Measurements from ENCODE around the gene CEP135.

Gene CEP135

GRCh38 chr4:56051029-56051709 is 102.4 kb downstream of the CEP135 start:
- no peaks in the 10 kb centered on the region for H3K9me3 ChIP-seq (ENCODE audit: control insufficient read depth in 2 of 2, low read length in 2 of 2)

GRCh38 chr4:56051710-56052075 is 102.9 kb downstream of the CEP135 start:
- H3K4me3 ChIP-seq (ENCODE audit: low read length in 2 of 2): no peak overlapping the region
- peaks cover 4% of the 10 kb centered on the region for H3K4me1 ChIP-seq (ENCODE audit: control insufficient read depth, insufficient read depth, low read length)

More at GRCh38 chr4:56051029-56051709, 102.4 kb downstream of the CEP135 start:
- Histone ChIP-seq H3K4me3 (ENCODE audit: low read length in 2 of 2) (no peak overlapping the region), H3K27ac (ENCODE audit: low read length) (no peak overlapping the region), H3K36me3 (ENCODE audit: control insufficient read depth in 2 of 2, insufficient read depth in 2 of 2, low read length in 2 of 2) (no peaks in the 10 kb centered on the region), H3K27me3 (ENCODE audit: control insufficient read depth in 1 of 2, insufficient read depth in 2 of 2, low read length in 2 of 2) (peaks cover 9 to 27% of the 10 kb centered on the region in 2 donors), H3K9ac (ENCODE audit: low read length in 2 of 2) (no peak overlapping the region), H3K4me1 (ENCODE audit: control insufficient read depth, insufficient read depth, low read length) (peaks cover 4% of the 10 kb centered on the region)

DNA sequence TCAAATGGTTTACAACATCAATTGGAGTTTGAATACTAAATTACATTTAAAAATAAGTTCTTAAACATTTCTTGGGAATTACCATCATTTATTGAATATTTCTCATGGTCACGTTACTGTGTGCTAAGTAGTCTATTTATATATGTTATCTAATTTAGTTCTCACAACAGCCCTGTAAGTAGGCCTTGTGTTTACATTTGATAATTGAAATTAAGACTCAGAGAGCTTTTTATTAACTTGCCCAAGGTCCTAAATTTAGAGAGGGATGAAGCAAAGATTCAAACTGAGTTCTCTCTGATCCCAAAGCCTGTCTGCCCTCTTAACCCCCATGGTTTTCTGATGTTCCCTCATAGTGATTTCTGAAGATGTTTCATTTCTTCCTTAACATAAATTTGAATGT is 103.7 kb downstream of the CEP135 start:
- peaks cover 4% of the 10 kb centered on the region for H3K4me1 ChIP-seq (ENCODE audit: control insufficient read depth, insufficient read depth, low read length)
- no peaks in the 10 kb centered on the region for H3K36me3 ChIP-seq (ENCODE audit: control insufficient read depth in 2 of 2, insufficient read depth in 2 of 2, low read length in 2 of 2)
- H3K27me3 ChIP-seq (ENCODE audit: control insufficient read depth in 1 of 2, insufficient read depth in 2 of 2, low read length in 2 of 2): peaks cover 9 to 27% of the 10 kb centered on the region in 2 donors
- no peak overlapping the region for H3K9ac ChIP-seq (ENCODE audit: low read length in 2 of 2)
- no peak overlapping the region for H3K27ac ChIP-seq (ENCODE audit: low read length)
- no peaks in the 10 kb centered on the region for H3K9me3 ChIP-seq (ENCODE audit: control insufficient read depth in 2 of 2, low read length in 2 of 2)
- H3K4me3 ChIP-seq (ENCODE audit: low read length in 2 of 2): no peak overlapping the region

More at GRCh38 chr4:56051710-56052075, 102.9 kb downstream of the CEP135 start:
- Histone ChIP-seq H3K9ac (ENCODE audit: low read length in 2 of 2) (no peak overlapping the region), H3K9me3 (ENCODE audit: control insufficient read depth in 2 of 2, low read length in 2 of 2) (no peaks in the 10 kb centered on the region), H3K27ac (ENCODE audit: low read length) (no peak overlapping the region), H3K36me3 (ENCODE audit: control insufficient read depth in 2 of 2, insufficient read depth in 2 of 2, low read length in 2 of 2) (no peaks in the 10 kb centered on the region), H3K27me3 (ENCODE audit: control insufficient read depth in 1 of 2, insufficient read depth in 2 of 2, low read length in 2 of 2) (peaks cover 9 to 27% of the 10 kb centered on the region in 2 donors)

DNA sequence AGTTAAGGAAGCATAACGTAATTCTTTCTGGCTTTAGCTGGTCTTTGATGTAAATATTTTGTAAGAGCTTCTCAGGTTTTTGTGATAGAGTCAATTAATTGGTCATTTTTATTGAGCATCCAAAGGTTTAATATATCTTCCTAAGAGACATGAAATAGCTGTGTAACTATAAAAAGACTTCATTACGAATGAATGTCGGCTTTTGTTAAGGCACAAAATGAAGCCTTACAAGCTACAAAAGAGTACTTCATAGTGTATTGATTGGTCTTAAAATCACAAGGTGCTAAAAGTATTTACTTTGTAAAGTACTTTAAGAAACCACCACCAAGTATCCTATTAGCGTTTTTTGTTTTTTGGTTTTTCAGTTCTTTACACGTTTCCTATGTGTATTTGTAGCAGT is 104.2 kb downstream of the CEP135 start:
- H3K27ac ChIP-seq (ENCODE audit: low read length): no peak overlapping the region
- no peak overlapping the region for H3K4me3 ChIP-seq (ENCODE audit: low read length in 2 of 2)
- no peaks in the 10 kb centered on the region for H3K36me3 ChIP-seq (ENCODE audit: control insufficient read depth in 2 of 2, insufficient read depth in 2 of 2, low read length in 2 of 2)
- H3K9ac ChIP-seq (ENCODE audit: low read length in 2 of 2): no peak overlapping the region
- peaks cover 4% of the 10 kb centered on the region for H3K4me1 ChIP-seq (ENCODE audit: control insufficient read depth, insufficient read depth, low read length)
- no peaks in the 10 kb centered on the region for H3K9me3 ChIP-seq (ENCODE audit: control insufficient read depth in 2 of 2, low read length in 2 of 2)
- H3K27me3 ChIP-seq (ENCODE audit: control insufficient read depth in 1 of 2, insufficient read depth in 2 of 2, low read length in 2 of 2): peaks cover 9 to 27% of the 10 kb centered on the region in 2 donors

- no peaks in the 10 kb centered on the region for H3K36me3 ChIP-seq (ENCODE audit: control insufficient read depth in 2 of 2, insufficient read depth in 2 of 2, low read length in 2 of 2)
- peaks cover 5 to 14% of the 10 kb centered on the region in 2 donors for H3K27me3 ChIP-seq (ENCODE audit: control insufficient read depth in 1 of 2, insufficient read depth in 2 of 2, low read length in 2 of 2)
- H3K27ac ChIP-seq (ENCODE audit: low read length): no peak overlapping the region
- no peak overlapping the region for H3K4me3 ChIP-seq (ENCODE audit: low read length in 2 of 2)
- no peak overlapping the region for H3K9ac ChIP-seq (ENCODE audit: low read length in 2 of 2)
- H3K4me1 ChIP-seq (ENCODE audit: control insufficient read depth, insufficient read depth, low read length): no peaks in the 10 kb centered on the region
- H3K9me3 ChIP-seq (ENCODE audit: control insufficient read depth in 2 of 2, low read length in 2 of 2): no peaks in the 10 kb centered on the region
Observed at GRCh38 chr4:56055027-56055977, 106.6 kb downstream of the CEP135 start.

DNA sequence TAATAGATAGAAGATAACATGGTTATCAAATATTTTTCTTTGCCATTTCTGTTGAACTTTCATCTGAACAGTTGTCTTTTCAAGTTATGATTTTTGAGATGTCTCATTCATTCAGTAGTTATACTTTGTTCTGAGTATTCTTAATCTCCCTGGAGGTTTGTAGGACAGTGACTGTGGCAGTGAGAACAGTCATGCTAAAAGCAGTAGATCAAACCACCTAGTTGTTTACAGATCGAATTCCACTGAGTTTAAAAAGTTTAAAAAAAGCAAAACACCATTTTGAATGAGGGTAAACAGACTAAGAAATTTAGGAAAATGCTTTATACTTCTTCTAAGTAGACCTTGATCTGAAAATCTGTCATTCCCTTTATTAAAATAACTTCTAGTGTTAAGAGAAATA is 107.2 kb downstream of the CEP135 start:
- Histone ChIP-seq H3K9ac (ENCODE audit: low read length in 2 of 2) (no peak overlapping the region), H3K4me3 (ENCODE audit: low read length in 2 of 2) (no peak overlapping the region), H3K27me3 (ENCODE audit: control insufficient read depth in 1 of 2, insufficient read depth in 2 of 2, low read length in 2 of 2) (peaks cover 8 to 12% of the 10 kb centered on the region in 2 donors), H3K27ac (ENCODE audit: low read length) (no peak overlapping the region), H3K9me3 (ENCODE audit: control insufficient read depth in 2 of 2, low read length in 2 of 2) (no peaks in the 10 kb centered on the region), H3K36me3 (ENCODE audit: control insufficient read depth in 2 of 2, insufficient read depth in 2 of 2, low read length in 2 of 2) (no peaks in the 10 kb centered on the region), H3K4me1 (ENCODE audit: control insufficient read depth, insufficient read depth, low read length) (no peaks in the 10 kb centered on the region)

GRCh38 chr4:56058555-56058954 is 109.8 kb downstream of the CEP135 start:
- Histone ChIP-seq H3K9ac (ENCODE audit: low read length in 2 of 2) (no peak overlapping the region), H3K27me3 (ENCODE audit: control insufficient read depth in 1 of 2, insufficient read depth in 2 of 2, low read length in 2 of 2) (peaks cover 0 to 3% of the 10 kb centered on the region in 2 donors), H3K4me1 (ENCODE audit: control insufficient read depth, insufficient read depth, low read length) (no peaks in the 10 kb centered on the region), H3K27ac (ENCODE audit: low read length) (no peak overlapping the region), H3K36me3 (ENCODE audit: control insufficient read depth in 2 of 2, insufficient read depth in 2 of 2, low read length in 2 of 2) (no peaks in the 10 kb centered on the region), H3K9me3 (ENCODE audit: control insufficient read depth in 2 of 2, low read length in 2 of 2) (no peaks in the 10 kb centered on the region), H3K4me3 (ENCODE audit: low read length in 2 of 2) (no peak overlapping the region)

GRCh38 chr4:56060036-56060435 is 111.3 kb downstream of the CEP135 start:
- Histone ChIP-seq H3K4me1 (ENCODE audit: control insufficient read depth, insufficient read depth, low read length) (no peaks in the 10 kb centered on the region), H3K27me3 (ENCODE audit: control insufficient read depth in 1 of 2, insufficient read depth in 2 of 2, low read length in 2 of 2) (peaks cover 0 to 3% of the 10 kb centered on the region in 2 donors), H3K9ac (ENCODE audit: low read length in 2 of 2) (no peak overlapping the region), H3K4me3 (ENCODE audit: low read length in 2 of 2) (no peak overlapping the region), H3K9me3 (ENCODE audit: control insufficient read depth in 2 of 2, low read length in 2 of 2) (no peaks in the 10 kb centered on the region), H3K36me3 (ENCODE audit: control insufficient read depth in 2 of 2, insufficient read depth in 2 of 2, low read length in 2 of 2) (no peaks in the 10 kb centered on the region), H3K27ac (ENCODE audit: low read length) (no peak overlapping the region)

DNA sequence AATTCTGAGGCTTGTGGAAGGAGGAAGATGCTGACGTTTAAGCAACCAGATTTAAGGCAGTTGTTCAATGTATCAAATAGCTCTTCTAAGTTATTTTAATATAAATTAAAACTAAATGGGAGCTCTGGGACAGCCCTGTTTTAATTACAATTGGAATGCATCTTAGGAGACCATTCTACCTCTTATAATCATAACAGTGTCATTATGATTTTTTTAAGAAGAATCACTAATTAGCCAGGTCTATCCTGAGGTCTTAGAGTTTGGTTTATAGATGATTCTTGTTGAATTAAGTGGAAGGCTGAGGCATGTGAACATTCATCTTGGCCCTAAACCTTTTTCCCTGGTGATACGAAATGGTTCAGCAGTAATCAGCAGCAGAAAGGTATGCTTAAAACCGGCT is 113.4 kb downstream of the CEP135 start:
- Histone ChIP-seq H3K27me3 (ENCODE audit: control insufficient read depth in 1 of 2, insufficient read depth in 2 of 2, low read length in 2 of 2) (peaks cover 0 to 3% of the 10 kb centered on the region in 2 donors), H3K27ac (ENCODE audit: low read length) (no peak overlapping the region), H3K4me1 (ENCODE audit: control insufficient read depth, insufficient read depth, low read length) (no peaks in the 10 kb centered on the region), H3K4me3 (ENCODE audit: low read length in 2 of 2) (no peak overlapping the region), H3K9ac (ENCODE audit: low read length in 2 of 2) (no peak overlapping the region), H3K36me3 (ENCODE audit: control insufficient read depth in 2 of 2, insufficient read depth in 2 of 2, low read length in 2 of 2) (no peaks in the 10 kb centered on the region), H3K9me3 (ENCODE audit: control insufficient read depth in 2 of 2, low read length in 2 of 2) (no peaks in the 10 kb centered on the region)

GRCh38 chr4:56062526-56063145 is 113.9 kb downstream of the CEP135 start:
- H3K27me3 ChIP-seq (ENCODE audit: control insufficient read depth in 1 of 2, insufficient read depth in 2 of 2, low read length in 2 of 2): peaks cover 0 to 3% of the 10 kb centered on the region in 2 donors
- no peak overlapping the region for H3K4me3 ChIP-seq (ENCODE audit: low read length in 2 of 2)
- no peak overlapping the region for H3K9ac ChIP-seq (ENCODE audit: low read length in 2 of 2)
- no peak overlapping the region for H3K27ac ChIP-seq (ENCODE audit: low read length)
- no peaks in the 10 kb centered on the region for H3K36me3 ChIP-seq (ENCODE audit: control insufficient read depth in 2 of 2, insufficient read depth in 2 of 2, low read length in 2 of 2)
- H3K9me3 ChIP-seq (ENCODE audit: control insufficient read depth in 2 of 2, low read length in 2 of 2): no peaks in the 10 kb centered on the region
- H3K4me1 ChIP-seq (ENCODE audit: control insufficient read depth, insufficient read depth, low read length): no peaks in the 10 kb centered on the region
